Measurements from ENCODE around the gene COL16A1. TPM values are rescaled to one million over a fixed set of nuclear protein-coding genes. Genes with fewer than 3 reads are reported as not detected.

COL16A1 gene
- total RNA-seq, 1 donor from 2014 or later, result 0.42 TPM

DNA sequence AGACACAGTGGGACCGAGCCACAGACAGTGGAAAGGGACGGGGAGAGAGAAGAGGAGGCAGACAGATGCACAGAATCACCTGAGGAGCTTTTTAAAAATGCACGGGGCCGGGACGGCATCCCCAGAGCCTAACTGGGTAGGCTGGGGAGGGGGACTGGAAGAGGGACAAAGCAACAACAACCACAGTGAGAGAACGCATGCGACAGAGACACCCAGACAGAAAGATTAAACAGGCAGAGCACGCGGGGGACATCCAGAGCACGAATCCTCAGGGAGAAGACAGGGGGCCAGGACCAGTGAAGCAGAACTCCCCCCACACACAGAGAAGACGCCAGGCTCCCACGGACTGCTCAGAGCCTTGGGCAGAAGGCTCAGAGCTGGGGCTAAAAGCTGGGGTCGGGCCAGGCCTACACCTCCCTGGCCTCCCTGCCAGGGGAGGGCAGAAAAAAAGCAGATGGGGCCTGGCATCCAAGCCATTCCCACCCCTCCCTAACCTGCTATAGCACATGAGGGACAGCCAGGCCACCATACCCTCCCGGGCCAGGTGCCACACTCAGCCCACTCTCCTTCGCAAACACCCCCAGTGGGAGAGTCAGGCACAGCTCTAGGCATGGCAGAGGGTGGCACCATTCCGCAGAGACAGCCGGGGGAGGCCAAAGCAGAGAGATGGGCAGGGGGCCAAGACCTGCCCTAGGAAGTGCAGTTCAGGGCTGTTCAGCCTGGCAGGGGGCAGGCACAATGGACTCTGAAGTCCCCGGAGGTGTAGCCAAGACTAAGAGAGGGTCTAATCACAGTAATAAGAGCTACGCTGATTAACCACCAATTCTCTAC lies 29.8 kb upstream of the COL16A1 start:
- intact Hi-C loops (cut with micrococcal nuclease), result no loop called here

DNA sequence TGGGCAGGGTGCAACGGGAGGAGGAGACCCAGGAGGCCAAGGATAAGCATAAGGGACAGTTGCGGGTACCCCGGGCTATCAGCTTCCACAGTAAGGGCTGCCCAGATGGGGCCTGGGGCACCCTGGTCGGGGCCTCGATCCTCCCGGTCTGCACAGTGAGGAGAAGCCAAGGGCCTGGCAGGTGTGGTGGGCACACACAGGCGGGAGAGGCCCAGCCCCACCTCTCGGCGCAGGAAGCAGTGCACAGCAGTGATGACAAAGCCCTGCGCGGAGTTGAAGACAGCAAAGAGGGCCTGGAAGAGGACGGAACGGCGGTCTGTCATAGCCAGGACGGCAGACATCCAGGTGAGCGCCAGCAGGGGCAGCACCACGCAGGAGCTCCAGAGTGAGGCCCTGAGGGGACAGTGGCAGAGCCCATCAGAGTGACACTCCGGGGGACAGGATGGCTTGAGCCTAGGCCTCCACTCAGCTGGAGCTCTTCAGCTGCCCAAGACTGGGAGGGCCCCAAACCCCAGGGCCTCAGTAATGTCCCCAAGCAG lies 29.0 kb upstream of the COL16A1 start:
- intact Hi-C loops (cut with micrococcal nuclease), result no loop called here

DNA sequence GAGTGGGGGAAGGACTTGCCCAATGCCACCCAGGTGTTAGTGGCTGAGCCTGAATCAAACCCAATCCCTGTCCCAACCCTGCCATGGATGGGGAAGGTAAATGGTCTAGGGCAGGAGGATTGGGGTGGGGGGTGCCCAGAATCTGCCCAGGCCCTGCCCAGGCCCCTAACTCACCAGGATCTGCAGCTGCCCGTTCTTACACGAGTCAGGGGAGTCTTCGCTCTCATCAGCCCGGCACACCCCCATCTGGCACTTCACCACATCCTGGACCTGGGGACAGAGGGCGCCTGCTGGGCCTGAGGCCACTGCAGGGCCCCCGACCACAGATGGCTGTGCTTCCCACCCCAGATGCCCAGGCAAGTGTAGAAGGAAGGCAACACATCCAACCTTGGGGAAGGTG lies 28.5 kb upstream of the COL16A1 start:
- intact Hi-C loops (cut with micrococcal nuclease), result no loop called here

DNA sequence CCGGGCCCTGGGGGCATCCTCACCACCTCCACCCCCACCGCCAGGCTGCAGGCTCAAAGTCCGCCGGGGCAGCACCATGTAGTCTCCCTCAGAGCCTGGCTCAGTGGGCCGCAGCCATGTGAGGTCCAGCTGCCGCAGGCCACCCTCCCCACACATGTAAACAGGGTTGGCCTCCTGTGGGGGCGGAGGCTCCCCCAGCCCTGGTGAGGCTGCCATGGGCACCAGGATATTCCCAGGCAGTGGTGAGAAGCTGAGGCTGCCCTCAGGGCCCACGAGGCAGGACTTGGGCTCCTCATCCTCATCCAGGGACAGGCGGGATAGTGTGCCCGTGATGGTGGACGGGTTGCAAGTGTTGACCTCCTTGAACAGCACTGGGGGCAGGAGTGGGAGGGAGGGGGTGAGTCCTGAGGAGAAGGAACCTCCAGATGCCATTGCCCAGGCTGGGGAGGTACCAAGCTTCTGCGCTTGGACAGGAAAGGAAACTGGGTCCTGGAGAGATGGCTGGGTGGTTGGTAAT lies 27.3 kb upstream of the COL16A1 start:
- intact Hi-C loops (cut with micrococcal nuclease), result no loop called here

DNA sequence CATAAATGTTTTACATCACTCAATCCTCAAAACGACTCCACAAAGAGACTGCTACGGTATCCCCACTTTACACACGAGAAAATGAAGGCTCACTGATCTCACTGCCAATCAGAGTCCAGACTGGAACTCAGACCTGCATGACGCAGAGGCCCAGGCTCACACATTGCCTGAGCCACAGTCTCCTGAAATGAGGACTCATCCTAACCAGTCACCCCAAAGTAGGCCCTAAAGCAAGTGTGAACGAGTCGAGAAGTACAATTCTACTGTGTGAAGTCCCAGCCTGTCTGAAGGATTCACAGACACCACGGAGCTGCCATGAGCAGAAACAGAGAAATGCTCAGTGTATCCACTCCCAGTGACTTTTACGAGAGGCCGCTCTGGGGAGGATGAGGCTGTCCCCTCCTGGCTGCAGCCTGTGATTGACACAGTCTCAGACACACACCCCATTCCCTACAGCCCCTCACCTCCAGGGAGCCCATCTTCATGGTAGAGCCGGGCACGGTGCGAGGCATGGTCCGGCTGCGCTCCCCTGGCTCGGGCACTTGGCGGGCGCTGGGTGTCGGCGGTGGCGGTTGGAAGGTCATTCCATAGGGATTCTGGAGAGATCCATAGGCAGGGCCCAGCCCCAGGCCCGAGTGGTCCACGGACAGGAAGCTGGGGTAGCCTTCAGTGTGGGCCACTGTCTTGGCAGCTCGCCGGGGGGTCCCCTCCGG lies 26.7 kb upstream of the COL16A1 start:
- intact Hi-C loops (cut with micrococcal nuclease), result no loop called here

DNA sequence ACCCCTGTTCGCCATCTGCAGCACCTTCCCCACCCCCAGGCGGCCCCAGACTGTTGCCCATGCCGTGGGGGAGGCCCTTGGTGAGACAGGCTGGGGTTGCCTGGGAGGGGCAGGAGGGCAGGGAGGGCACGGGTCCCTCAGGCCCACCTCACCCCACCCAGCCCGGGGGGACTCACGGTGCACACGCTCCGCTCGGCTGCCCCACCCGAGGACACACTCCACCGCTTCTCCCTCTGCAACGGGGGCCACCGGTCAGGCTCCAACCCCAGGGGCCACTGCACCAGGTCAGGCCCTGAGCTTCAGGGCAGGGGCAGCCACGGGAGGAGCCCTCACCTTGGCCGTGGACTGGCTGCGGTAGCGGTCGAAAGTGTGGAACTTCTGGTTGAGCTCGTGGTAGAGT lies 24.0 kb upstream of the COL16A1 start:
- intact Hi-C loops (cut with micrococcal nuclease), result no loop called here

DNA sequence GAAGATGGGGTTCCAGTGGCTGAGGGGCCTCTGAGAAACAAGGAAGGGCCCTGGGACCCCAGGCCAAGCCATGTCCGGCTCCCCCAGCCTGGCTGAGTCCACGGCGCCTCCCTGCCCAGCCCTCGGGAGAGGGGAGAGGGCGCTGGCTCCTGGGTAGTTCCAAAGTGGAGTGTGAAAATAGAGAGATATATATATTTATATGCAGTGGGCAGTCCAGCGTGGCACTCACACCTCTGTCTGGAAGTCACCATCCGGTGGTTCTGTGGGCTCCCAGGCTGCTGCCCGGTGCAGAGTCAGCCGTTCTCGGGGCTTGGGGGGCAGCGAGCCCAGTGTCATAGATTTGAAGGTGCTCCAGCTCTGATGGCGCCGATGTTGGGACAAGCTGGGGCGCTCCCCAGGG lies 23.4 kb upstream of the COL16A1 start:
- intact Hi-C loops (cut with micrococcal nuclease), result no loop called here

DNA sequence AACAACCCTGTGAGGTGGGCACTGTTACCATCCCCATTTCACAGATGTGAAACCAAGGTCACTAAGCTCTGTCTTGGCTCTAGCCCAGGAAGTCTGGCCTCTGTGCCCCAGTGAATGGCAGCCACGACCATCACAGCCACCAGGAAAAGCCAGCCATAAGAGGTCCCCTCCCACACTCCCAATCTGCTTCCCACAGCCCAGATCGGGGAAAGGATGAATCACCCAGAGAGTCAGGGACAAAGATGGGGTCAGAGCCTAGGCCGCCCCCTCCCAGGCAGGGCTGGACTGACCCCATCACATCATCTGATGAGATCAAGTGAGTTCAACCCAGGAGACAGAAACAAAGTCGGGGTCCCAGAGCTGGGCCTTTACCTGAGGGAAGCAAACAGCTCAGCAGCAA lies 22.9 kb upstream of the COL16A1 start:
- intact Hi-C loops (cut with micrococcal nuclease), result no loop called here

DNA sequence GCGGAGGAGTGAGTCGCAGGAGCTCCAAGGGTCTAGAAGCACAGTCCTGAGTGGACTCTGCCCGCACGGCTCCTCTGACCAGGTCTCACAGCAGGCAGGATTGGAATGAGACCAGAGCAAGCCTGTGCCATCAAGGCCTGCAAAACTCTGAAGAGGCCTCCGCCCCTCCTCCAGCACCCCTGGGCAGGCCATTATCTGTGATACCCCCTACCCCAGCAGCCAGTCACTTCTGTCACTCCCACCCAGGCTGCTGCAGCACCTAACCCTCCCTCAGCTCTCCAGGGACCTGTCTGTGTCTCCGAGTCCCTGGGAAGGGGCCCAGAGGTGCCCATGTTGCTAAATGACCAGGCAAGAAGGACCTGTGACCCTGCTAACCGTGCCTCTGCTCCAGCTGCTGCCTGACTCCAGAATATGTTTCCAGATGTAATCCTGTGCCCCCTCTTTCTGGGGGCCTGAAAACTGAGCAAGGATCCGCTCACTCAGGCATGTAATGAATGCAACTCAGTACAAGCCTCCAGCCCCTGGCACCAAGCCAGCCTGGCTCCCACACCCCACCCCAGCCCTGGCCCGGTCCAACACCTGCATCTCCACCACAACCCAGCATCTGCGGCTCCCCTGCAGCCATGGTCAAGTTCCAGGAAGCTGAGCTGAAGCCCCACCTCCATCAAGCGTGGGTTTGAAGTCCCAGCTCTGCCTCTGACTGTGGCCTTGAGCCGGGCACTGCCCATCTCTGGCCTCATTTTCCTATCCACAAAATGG lies 22.1 kb upstream of the COL16A1 start:
- intact Hi-C loops (cut with micrococcal nuclease), result no loop called here

DNA sequence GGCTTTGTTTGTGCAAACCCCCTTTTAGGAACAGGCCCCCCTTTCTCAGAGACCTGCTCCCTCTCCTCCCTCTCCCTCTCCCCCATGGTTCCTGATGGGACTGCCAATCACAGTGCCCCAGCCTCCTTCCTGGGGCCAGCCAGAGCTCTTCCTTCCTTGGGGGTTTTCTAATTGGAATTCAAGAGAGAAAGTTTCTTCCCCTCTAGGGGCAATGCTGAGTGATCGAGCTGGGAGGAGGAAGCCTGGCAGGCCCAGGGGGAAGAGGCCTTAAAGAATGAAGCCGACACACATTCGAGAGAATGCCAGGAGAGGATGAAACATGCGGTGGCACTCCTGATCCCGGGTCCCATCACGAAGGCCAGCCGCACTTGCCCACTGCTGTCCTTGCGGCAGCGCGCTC lies 21.3 kb upstream of the COL16A1 start:
- intact Hi-C loops (cut with micrococcal nuclease), result no loop called here

DNA sequence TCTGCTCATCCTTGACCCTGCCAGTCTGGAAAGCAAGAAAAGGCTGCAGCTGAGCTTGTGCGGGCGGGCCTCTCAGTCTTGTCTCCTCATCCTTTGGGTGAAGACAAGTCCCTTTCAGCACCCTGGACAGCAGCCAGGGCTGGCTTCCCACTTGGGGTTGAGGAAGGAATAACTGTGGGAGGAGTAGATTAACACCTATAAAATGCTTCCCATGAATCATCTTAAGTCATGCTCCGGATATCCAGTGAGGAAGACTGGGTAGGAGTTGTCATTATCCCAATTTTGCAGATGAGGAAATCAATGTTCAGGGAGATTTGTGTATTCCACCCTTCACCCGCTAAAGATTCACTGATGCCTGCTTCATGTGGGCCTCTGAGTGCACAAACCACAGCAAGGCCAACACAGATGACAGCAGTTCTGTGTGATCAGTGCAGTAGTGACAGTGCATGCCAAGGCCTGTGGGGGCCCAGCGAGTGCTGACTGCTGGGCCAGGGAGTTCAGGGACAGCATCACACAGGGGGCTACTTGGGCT lies 20.1 kb upstream of the COL16A1 start:
- intact Hi-C loops (cut with micrococcal nuclease), result no loop called here

DNA sequence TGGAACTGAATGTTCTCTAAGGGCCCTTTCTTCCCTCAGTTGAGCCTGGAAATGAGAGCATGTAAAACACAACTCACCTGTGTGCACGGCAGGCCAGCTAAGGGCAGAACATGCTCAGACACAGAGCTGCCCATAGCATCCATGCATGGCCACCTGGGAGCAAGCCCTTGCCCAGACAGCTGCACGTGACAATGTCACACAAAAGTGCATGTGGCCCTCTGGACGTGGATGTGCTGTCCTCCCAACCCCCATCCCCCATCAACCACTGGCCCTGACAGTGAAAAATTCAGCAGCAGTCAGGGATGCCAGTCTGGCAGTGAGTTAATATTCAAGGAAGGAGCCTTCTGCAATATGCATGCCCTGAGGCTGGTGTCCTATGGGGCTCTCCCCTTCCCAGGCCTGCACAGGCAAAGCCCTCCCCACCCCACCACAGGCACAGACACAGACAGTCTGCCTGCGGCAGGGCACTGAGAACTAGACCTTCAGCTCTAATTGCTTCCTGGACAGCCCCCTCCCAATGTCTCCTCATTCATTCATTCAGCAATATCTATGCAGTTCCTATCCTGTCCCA lies 14.6 kb upstream of the COL16A1 start:
- intact Hi-C loops (cut with micrococcal nuclease), result no loop called here

DNA sequence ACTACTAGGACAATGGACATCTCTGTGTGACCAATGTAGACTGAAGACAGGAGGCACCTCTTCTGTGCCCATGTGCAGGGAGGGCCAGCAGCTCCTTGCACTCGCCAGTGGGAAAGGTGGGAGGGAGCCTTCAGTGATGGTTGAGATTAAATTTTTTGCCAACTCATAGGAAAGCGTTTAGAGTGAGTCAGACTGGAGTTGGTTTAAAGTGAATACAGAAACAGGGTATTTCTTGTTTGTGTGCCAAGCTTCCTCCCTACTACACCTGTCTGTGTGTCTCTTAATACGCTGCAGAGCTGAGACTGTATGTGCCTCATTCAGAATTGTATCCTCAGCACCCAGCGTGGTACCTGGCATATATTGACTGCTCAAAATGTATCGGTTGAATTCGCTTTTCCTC lies 13.5 kb upstream of the COL16A1 start:
- intact Hi-C loops (cut with micrococcal nuclease), result no loop called here

DNA sequence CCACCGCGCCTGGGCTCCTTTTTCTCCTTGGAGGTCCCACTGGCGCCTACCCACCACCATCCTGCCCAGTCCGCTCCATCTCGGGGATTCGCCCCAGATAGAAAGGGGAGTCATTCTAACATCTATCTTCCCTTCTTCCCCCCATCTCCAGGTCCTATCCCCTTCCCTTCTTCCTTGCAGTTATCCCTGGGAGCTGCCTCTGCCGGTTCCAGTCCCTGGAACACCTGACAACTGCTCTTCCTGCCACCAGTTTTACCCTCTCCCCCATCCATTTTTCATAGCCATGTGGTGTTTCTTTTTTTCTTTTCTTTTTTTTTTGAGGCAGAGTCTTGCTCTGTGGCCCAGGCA lies 12.0 kb upstream of the COL16A1 start:
- intact Hi-C loops (cut with micrococcal nuclease), result no loop called here

DNA sequence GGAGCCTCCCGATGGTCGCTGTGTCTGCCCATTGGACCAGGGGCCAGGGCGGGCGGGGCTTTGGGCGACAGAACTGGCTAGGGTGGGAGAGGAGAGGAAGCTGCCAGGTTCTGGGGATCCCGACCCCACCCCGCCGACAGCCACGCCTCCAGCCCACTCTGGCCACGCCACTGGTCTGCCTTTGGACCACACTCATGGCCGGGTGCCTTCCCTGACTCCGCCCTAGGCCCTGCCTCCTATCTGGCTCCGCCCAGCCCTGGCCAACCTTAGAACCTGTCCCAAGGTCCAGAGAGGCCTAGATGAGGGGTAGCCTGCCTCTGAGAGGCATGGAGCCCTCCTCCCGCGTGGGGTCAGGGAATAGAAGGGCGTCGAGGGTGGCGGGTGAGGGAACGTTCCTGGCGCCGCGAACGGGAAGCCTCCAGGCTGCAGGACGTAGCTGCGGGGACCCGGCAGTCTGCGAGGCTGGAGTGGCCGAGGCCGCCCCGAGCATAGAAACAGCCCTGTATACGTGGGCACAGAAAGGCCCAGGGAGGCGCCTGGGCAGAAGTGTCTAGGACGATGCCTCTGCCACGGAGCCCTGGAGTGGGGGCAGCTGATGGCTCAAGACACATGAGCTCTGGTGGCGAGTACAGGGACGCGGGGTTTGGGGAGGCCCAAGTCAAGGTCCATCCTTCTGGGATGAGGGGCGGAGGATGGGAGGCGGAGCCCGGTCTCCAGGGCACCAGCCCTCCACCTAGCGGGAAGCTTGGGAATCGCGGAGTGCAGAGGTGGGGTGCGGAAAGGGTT lies 11.5 kb upstream of the COL16A1 start:
- intact Hi-C loops (cut with micrococcal nuclease), result no loop called here

DNA sequence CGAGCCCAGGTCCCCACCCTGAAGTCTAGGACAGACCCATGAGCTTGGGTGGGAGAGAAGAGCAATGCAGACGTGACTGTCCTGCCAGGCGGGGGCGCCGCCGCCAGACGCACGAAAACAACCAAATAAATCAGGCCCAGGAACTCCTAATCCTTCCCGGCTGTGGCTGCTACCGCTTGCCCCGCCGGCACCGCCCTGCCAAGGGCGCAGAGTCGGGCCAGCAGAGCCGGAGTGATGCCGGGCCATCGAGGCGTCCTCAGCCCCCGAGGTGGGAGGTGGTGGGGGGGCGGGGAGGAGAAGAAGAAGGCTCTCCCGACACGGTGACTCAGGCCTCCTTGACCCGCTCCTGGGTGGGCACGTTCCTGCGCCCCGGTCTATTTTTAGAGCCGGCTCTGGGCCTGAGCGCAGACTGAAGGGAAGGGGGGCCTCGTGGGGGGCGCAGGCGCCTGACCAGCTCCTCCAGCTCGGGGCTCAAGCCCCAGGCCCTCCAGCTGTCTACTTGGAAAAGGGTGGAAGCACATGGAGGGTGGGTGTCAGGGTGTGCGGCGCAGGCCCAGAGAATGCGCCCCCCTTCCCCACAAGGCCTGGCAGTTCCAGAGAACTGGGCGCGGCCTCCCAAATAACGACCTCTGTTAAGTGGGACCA lies 10.7 kb upstream of the COL16A1 start:
- intact Hi-C loops (cut with micrococcal nuclease), result no loop called here

DNA sequence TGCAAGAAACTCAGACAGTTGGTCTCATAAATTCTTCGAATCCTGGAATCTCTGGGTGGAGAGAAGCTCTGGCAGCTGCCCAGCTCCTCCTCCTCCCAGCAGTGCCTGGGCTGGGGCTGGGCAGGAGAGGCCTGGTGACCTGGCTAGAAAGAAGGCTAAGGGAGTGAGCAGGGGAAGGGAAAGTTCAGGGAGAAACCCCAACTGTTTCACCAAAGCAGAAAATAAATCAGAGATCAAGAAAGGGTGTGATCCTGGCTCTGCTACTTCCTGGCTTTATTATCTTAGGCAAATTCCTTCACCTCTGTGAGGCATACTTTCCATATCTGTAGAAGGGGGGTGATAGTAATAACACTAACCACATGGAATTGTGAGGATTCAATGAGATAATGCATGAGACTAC lies 8.8 kb upstream of the COL16A1 start:
- intact Hi-C loops (cut with micrococcal nuclease), result no loop called here

DNA sequence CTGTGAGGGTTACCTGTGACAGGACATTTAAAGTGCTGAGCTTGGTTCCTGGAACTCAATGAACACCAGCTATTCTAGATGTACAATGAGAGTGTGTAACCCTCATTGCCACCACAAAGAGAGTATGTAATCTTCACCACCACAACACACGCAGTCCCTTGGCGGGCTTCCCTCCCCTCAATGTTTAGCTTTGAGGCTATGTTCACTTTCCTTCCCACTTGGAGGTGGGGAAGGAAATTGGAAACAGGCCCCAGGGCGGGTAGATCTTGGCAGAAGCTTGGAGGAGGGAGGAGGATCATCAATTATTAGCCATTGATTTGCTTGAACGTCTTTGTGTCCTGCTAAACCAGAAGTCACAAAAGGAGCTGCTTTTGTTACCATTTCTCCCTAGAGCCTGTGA lies 8.3 kb upstream of the COL16A1 start:
- intact Hi-C loops (cut with micrococcal nuclease), result no loop called here

DNA sequence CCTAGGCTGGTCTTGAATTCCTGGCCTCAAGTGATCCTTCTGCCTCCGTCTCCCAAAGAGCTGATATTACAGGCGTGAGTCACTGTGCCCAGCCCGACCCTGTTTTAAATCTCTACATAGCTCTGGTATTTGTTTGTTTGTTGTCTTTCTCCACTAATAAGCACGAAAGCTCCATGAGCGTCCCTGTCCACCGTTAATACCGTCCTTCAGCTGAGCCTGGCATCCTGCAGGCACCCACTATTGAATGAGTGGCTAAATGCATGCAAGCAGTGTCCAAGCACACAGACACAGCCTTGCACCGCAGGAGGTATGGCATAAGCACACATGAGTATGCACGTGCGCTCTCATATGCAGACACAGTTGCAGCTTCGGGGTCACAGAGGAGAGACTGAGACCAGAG lies 4.5 kb upstream of the COL16A1 start:
- intact Hi-C loops (cut with micrococcal nuclease), result no loop called here

DNA sequence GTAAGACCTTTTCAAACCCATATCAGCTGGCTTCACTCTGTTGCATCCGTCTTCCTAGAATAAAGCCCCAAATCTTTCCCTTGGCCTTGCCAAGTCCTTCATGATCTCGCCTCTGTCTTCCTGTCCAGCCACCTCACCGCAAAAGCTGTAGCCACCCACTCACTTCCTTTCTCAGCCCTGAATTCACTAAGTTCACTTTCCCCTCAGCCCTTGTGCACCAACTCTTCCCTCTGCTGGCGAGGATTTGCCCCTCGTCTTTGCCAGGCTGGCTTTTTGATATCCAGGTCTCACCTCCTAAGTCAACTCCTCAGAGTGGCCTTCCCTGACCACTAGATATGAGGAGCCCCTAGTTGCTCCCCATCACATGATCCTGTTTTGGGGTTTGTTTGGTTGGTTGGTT lies 3.9 kb upstream of the COL16A1 start:
- intact Hi-C loops (cut with micrococcal nuclease), result no loop called here

All from T-helper 1 cell treated with Interleukin-12 subunit alpha and Interleukin-12 subunit beta and Interleukin-4 antibody, amounts not matched to agents 30 ng/mL and 1 ng/mL, for 36 hours (primary cell).